Activated CD8-positive, alpha-beta memory T cell treated with anti-CD3 and anti-CD28 coated beads, Interleukin-2, amount 50 U/mL, for 4 hours (primary cell): ENCODE measurements around the gene TYW1B.
"Not testable (repeated sequence)": the region's sequence is repeated elsewhere in the genome, so short reads cannot be mapped to it uniquely, and the experiment has no call there.

ENCODE experiments used
- DNase-seq: peaks from one replicate; pipeline ENCODE4 v3.0.0-alpha.2; 2020

Gene TYW1B

GRCh38 chr7:72618435-72619180 is 209.4 kb downstream of the TYW1B start:
- DNase-seq: not testable (repeated sequence)

GRCh38 chr7:72609761-72610160 is 218.2 kb downstream of the TYW1B start:
- DNase-seq: not testable (repeated sequence)

- not testable (repeated sequence) for DNase-seq
Measured at GRCh38 chr7:72607988-72608387, 220.0 kb downstream of the TYW1B start.

GRCh38 chr7:72605863-72606431 is 222.1 kb downstream of the TYW1B start:
- not testable (repeated sequence) for DNase-seq

GRCh38 chr7:72604771-72605611 is 223.0 kb downstream of the TYW1B start:
- not testable (repeated sequence) for DNase-seq

GRCh38 chr7:72603476-72603875 is 224.5 kb downstream of the TYW1B start:
- not testable (repeated sequence) for DNase-seq

- DNase-seq: no peak
Measured at GRCh38 chr7:72603073-72603472, 224.9 kb downstream of the TYW1B start.

- DNase-seq: not testable (repeated sequence)
Measured at GRCh38 chr7:72601683-72602082, 226.3 kb downstream of the TYW1B start.

- DNase-seq: not testable (repeated sequence)
Measured at GRCh38 chr7:72590023-72590422, 238.0 kb downstream of the TYW1B start.

- not testable (repeated sequence) for DNase-seq
Measured at GRCh38 chr7:72587267-72587666, 240.7 kb downstream of the TYW1B start.

GRCh38 chr7:72584576-72584975 is 243.4 kb downstream of the TYW1B start:
- not testable (repeated sequence) for DNase-seq

- DNase-seq: not testable (repeated sequence)
Measured at GRCh38 chr7:72583620-72584361, 244.2 kb downstream of the TYW1B start.

GRCh38 chr7:72580142-72580770 is 247.7 kb downstream of the TYW1B start:
- not testable (repeated sequence) for DNase-seq

GRCh38 chr7:72577107-72577506 is 250.9 kb downstream of the TYW1B start:
- DNase-seq: no peak

- not testable (repeated sequence) for DNase-seq
Measured at GRCh38 chr7:72561988-72562387, 266.0 kb downstream of the TYW1B start.

- not testable (repeated sequence) for DNase-seq
Measured at GRCh38 chr7:72559546-72559945, 268.5 kb downstream of the TYW1B start.

- DNase-seq: not testable (repeated sequence)
Measured at GRCh38 chr7:72556733-72557132, 271.3 kb downstream of the TYW1B start.

GRCh38 chr7:72555238-72555637 is 272.8 kb downstream of the TYW1B start:
- DNase-seq: not testable (repeated sequence)

GRCh38 chr7:72554401-72554800 is 273.6 kb downstream of the TYW1B start:
- not testable (repeated sequence) for DNase-seq

- not testable (repeated sequence) for DNase-seq
Measured at GRCh38 chr7:72550454-72550853, 277.5 kb downstream of the TYW1B start.

GRCh38 chr7:72546586-72547237 is 281.3 kb downstream of the TYW1B start:
- DNase-seq: not testable (repeated sequence)

GRCh38 chr7:72544531-72544930 is 283.5 kb downstream of the TYW1B start:
- not testable (repeated sequence) for DNase-seq
